Activated B cell treated with CpG ODN at 0.5 μM for 24 hours (primary cell): ENCODE measurements around the gene GRIP2. TPM values are rescaled to one million over a fixed set of nuclear protein-coding genes. Genes with fewer than 3 reads are reported as not detected.

ENCODE experiments used
- ATAC-seq: fragments of 200-7000 bp; cut with Tn5 transposase; one replicate; pipeline ENCODE4 v1.10.0; 2021; ENCODE audit warnings: low read depth, mild to moderate bottlenecking, moderate library complexity
- CTCF ChIA-PET: fragments of 350-600 bp; sonication (Branson Sonifier 250); formaldehyde crosslinking; loops from one replicate; lab custom pipeline; 2021; ENCODE audit warnings: antibody characterized with exemption; lab: Charles Lee
- POLR2A ChIA-PET: fragments of 350-600 bp; sonication (Branson Sonifier 250); formaldehyde crosslinking; loops from one replicate; lab custom pipeline; 2021; ENCODE audit warnings: antibody characterized with exemption; lab: Charles Lee
- DNase-seq: peaks from one replicate; pipeline ENCODE4 v3.0.0; 2022
- H3K27ac Mint-ChIP-seq: one replicate; pipeline ENCODE4 v1.8.0; 2020; ENCODE audit warnings: mixed read lengths
- H3K27me3 Mint-ChIP-seq: one replicate; pipeline ENCODE4 v1.8.0; 2021; ENCODE audit warnings: mixed read lengths
- H3K36me3 Mint-ChIP-seq: one replicate; pipeline ENCODE4 v1.8.0; 2021; ENCODE audit warnings: low read depth, mixed read lengths
- H3K4me1 Mint-ChIP-seq: one replicate; pipeline ENCODE4 v1.8.0; 2021; ENCODE audit warnings: mixed read lengths
- H3K4me3 Mint-ChIP-seq: one replicate; pipeline ENCODE4 v1.8.0; 2020; ENCODE audit warnings: mild to moderate bottlenecking, mixed read lengths
- H3K9me3 Mint-ChIP-seq: one replicate; pipeline ENCODE4 v1.8.0; 2020; ENCODE audit warnings: mixed read lengths
- intact Hi-C: fragments of 100-400 bp; cut with micrococcal nuclease; formaldehyde crosslinking; loops from one replicate; pipeline ENCODE4 v1.15.1; 2024
- total RNA-seq: library from RNA; stranded (reverse); gene quantifications from 2 replicates; pipeline ENCODE4 v1.2.3, GENCODE V29; 2022
- TF ChIP-seq, protein P1 (sequence below): fragments of 200-600 bp; IDR thresholded peaks from one replicate; pipeline ENCODE4 v1.8.0; 2022; ENCODE audit warnings: antibody characterized with exemption, mild to moderate bottlenecking

The GRIP2 gene
- total RNA-seq, 1 donor from 2014 or later: not detected

DNA sequence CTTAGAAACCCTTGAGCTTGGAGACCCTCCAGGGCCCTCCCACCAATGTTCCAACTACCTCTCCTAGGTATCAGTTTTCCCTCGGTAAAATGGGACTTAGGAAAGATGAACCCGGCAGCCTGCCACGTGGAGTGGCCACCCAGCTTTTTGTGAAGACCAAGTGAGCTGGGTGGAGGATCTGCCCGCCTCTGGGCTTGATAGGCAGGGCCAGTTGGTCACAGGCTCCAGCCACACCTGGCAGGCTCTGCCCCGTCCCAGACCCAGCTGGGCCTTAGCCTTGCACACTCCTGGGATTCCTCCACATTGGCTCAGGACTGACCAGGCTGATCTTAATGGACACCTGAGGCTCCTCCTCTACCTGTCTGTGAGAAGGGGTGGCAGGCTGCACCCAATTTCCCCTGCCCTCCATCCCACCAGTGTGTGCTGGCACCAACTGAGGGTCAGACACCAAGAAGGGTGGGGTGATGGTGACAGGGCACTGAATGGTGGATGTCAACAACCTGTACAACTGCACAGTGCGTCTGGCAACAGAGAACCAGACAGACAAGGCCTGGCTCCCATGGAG is 761 bp upstream of the GRIP2 start:
- DNase-seq: no peak
- H3K27me3 Mint-ChIP-seq: peaks cover 13% of the 10 kb centered on the region
- ChIA-PET CTCF (no interaction called here), POLR2A (interaction anchor here (0.7 kb wide), 1 partner anchor 238 kb away, joined by 3 read pairs; no protein-coding TSS in a partner anchor)
- TF ChIP-seq, protein P1, sequence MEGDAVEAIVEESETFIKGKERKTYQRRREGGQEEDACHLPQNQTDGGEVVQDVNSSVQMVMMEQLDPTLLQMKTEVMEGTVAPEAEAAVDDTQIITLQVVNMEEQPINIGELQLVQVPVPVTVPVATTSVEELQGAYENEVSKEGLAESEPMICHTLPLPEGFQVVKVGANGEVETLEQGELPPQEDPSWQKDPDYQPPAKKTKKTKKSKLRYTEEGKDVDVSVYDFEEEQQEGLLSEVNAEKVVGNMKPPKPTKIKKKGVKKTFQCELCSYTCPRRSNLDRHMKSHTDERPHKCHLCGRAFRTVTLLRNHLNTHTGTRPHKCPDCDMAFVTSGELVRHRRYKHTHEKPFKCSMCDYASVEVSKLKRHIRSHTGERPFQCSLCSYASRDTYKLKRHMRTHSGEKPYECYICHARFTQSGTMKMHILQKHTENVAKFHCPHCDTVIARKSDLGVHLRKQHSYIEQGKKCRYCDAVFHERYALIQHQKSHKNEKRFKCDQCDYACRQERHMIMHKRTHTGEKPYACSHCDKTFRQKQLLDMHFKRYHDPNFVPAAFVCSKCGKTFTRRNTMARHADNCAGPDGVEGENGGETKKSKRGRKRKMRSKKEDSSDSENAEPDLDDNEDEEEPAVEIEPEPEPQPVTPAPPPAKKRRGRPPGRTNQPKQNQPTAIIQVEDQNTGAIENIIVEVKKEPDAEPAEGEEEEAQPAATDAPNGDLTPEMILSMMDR: no peak
- H3K4me1 Mint-ChIP-seq: no peaks in the 10 kb centered on the region
- no peaks in the 10 kb centered on the region for H3K9me3 Mint-ChIP-seq
- no peak overlapping the region for H3K27ac Mint-ChIP-seq
- intact Hi-C loops: no loop called here
- H3K4me3 Mint-ChIP-seq: no peak overlapping the region
- ATAC-seq: no peak
- H3K36me3 Mint-ChIP-seq: no peaks in the 10 kb centered on the region

DNA sequence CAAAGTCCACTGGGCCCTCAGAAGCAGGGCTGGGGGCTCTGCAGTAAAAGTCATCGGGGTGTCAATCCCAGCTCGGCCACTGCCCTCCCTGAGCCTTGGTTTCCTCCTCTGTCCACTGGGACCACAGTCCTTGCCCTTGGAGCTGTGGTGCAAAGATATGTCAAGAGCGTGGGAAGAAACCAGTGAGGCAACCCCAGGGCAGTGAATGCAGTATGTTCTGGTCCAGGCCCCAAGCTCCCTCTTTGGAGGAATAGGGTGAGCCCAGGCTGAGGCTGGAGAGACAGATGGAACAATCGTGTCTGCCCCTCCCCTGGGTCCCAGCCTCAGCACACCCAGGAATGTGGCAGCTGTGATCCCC is 779 bp downstream of the GRIP2 start:
- no peak for DNase-seq
- Mint-ChIP-seq H3K27me3 (peaks cover 10% of the 10 kb centered on the region), H3K36me3 (no peaks in the 10 kb centered on the region), H3K9me3 (no peaks in the 10 kb centered on the region), H3K4me1 (no peaks in the 10 kb centered on the region), H3K4me3 (no peak overlapping the region), H3K27ac (no peak overlapping the region)
- CTCF ChIA-PET: interaction anchor here (1.1 kb wide), 1 partner anchor 10 kb away, joined by 3 read pairs; no protein-coding TSS in a partner anchor
- ATAC-seq: no peak
- intact Hi-C loops: no loop called here
- POLR2A ChIA-PET: no interaction called here
- TF ChIP-seq, protein P1: no peak

DNA sequence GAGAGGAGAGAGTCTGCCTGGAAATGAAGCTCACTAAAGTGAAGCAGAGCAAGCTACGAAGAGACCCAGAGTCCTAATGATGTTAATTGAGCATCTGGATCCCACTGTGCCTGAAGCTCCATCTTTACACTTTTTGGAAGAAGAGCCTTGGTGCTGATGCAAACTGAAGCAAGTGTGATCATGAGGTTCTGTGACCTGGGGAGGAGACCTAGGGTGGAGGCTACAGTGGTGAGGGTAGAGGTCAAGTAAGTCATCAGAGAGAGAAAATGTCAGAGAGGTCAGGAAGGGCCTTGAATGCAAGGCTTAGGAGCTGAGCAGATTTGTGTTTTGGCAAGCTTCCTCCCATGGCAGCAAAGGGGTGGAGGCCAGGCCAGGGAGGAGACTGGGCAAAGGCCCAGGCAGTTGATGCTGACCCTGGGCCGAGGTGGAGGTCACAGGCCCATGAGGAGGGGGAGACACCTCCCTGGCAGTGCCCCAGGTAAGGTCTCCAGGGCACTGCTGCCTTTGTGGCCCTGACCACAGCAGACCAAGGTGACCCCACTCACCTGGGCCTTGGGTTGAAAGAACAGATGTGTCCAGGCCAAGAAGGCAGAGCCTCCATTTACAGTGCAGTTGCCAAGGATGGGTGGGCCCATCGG is 1.6 kb downstream of the GRIP2 start:
- intact Hi-C loops: no loop called here
- ChIA-PET CTCF (no interaction called here), POLR2A (no interaction called here)

DNA sequence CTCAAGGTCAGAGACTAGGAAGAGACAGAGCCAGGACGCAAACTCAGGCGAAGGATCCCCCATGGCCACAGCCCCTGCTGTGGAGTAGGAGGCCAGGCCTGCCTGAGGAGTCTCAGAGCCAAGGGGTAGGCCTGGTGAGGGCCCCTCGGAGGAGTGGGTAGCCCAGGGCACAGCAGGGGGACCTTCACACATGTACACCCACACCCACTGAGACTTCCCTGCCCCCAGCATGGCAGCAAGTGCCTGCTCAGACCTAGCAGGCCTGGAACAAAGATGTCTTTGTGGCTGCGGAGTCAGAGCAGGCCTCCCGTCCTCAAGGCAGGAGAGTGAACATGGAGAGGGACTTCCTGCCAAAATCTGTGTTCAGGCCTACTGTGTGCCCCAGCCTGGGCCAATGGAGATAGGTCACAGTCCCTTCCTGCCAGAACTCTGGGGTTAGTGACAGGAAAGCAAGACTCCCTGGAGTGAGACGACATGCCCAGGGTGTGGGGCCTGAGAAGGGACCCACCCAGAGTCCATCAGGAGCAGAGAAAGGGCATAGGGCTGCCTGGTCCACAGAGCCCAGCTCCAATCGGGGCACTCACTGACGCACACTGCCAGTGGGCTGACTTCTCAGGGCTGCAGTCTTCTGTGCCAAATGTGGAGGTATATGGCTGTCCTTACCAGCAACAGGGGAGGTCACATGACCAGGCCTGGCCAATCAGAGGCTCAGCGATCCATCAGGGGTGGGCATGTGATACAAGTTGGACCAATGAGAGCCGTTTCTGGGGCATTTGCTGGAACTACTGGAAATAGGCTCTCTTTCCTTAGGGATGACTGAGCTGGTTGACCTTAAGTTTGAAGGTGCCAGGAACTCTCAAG is 2.3 kb downstream of the GRIP2 start:
- ChIA-PET CTCF (no interaction called here), POLR2A (no interaction called here)
- no peak for DNase-seq
- intact Hi-C loops: no loop called here
- H3K4me1 Mint-ChIP-seq: no peaks in the 10 kb centered on the region
- TF ChIP-seq, protein P1: no peak
- no peaks in the 10 kb centered on the region for H3K9me3 Mint-ChIP-seq
- H3K27me3 Mint-ChIP-seq: peaks cover 8% of the 10 kb centered on the region
- H3K36me3 Mint-ChIP-seq: no peaks in the 10 kb centered on the region
- no peak overlapping the region for H3K27ac Mint-ChIP-seq
- no peak for ATAC-seq
- no peak overlapping the region for H3K4me3 Mint-ChIP-seq

More for the DNA sequence above, 1.6 kb downstream of the GRIP2 start:
- no peaks in the 10 kb centered on the region for H3K9me3 Mint-ChIP-seq
- DNase-seq (no peak), ATAC-seq (no peak)
- no peaks in the 10 kb centered on the region for H3K4me1 Mint-ChIP-seq
- H3K27ac Mint-ChIP-seq: no peak overlapping the region
- peaks cover 12% of the 10 kb centered on the region for H3K27me3 Mint-ChIP-seq
- TF ChIP-seq, protein P1: no peak
- no peaks in the 10 kb centered on the region for H3K36me3 Mint-ChIP-seq
- no peak overlapping the region for H3K4me3 Mint-ChIP-seq
